ENCODE measurements around the gene RNF212B.

The RNF212B gene

DNA sequence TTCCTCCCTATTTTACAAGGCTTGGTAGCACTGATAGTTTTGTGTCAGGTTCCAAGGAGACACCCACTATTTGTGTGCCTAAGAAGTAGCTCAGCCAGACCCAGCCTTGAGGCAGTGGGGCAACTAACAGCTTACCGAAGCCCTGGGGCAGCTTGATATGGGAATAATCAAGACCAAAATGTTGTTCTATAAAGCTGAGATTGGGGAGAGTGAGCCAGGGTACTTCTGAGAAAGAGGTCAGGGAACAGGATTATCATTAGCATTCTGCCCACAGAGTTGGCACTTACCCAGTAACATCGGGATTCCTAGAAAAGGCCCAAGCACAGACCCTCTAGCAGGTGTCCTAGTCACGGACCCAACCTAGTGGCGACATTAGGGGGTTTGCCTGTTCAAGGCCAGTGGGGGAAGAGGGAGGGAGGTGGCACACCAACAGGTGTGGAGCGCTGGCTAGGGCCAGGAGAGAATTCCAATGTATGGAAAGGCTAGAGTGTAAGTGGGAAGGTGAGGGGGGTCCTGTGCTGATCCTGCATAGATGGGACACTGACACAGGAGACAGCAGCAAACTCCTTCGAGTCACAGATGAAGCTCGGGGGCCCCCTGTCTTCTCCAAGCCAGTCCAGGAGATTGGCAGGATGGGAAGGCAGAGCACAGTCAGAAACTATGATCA lies 60.0 kb downstream of the RNF212B start:
- DNase-seq = no peak

GRCh38 chr14:23299211-23299957 lies 61.6 kb downstream of the RNF212B start:
- DNase-seq = peak; percentile 30

DNA sequence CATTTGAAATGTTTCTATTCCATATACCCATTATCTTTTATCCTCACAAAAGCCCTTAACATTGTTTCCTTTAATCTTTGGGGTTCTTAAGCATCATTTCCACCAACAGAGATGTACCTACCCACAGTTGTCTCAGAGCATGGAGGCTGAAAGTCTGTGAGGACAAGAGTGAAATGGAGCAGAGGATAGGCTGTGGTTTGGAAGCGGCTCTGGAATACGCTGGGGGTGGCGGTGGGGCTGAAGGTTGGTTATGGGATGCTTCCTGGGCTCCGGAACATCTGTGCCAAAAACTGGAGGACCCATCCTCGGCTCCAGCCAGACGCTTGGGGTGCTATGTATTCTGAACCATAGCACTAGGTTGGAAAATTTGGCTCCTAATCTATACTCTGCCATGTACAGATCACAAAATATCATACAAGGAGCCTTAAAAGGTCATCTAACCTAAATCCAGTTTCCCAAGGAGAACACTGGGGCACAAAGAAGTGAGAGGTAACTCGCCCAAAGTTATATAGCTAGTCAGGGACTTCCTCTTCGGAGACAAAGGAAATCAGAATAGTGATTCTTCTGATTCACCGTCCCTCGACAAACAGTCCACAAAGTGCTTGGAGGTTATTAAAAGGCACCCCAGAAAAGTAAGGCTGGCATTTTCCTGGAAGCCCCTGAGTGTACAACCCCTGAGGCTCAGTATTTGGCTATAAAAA lies 62.4 kb downstream of the RNF212B start:
- no peak for DNase-seq

- DNase-seq = no peak
These were observed 63.0 kb downstream of the RNF212B start for GRCh38 chr14:23300687-23301223.

- peak; percentile 99 for DNase-seq
These were observed 63.7 kb downstream of the RNF212B start for GRCh38 chr14:23301288-23301968.

- no peak for DNase-seq
These were observed 64.2 kb downstream of the RNF212B start for GRCh38 chr14:23301969-23302289.

GRCh38 chr14:23302290-23303225 lies 64.8 kb downstream of the RNF212B start, which contains the start of gene PPP1R3E:
TSS of gene PPP1R3E (minus strand) at chr14:23302859. CDS start at chr14:23302576, 283 bp downstream.
- peak; percentile 50 for DNase-seq

DNA sequence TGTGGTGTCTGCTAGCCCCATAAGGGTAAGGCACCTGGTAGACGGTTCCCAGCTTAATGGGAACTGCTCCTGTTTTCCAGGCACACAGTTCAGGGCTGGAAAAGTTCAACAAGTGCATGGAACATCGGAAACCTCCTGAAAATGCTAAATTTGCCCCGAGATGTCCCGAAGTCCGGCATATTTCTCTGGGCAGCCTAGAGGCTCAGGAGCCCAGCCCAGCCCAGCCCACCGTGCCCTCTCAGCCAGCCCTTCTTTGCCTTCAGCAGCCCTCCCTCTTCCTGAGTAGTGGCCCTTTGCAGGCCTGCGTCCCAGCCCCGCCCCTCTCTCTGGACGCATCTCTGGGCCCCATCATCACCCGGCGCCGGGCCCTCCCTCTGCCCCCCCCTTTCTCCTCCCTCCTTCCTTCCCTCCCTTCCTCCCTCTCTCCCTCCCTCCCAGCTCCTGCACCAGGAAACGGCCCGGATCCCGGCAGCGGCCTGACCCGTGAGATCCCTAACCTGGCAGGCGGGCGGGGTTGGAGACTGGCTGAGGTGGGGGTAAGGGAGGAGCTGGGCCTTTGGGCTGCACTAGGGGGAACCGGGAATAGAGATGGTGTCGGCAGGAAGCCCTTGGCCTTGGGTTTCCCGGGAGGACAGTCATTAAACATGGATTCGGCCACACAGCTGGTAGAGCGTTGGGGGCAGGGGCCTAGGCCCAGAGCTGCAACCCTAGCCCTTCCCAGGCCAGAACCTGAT lies 68.8 kb downstream of the RNF212B start, which contains the start of gene BCL2L2:
Gene BCL2L2 (plus strand): TSS at position 422 of the 734 bp plus-strand sequence. CDS start 935 bp downstream, outside the sequence.
- DNase-seq = peak; percentile 85

DNA sequence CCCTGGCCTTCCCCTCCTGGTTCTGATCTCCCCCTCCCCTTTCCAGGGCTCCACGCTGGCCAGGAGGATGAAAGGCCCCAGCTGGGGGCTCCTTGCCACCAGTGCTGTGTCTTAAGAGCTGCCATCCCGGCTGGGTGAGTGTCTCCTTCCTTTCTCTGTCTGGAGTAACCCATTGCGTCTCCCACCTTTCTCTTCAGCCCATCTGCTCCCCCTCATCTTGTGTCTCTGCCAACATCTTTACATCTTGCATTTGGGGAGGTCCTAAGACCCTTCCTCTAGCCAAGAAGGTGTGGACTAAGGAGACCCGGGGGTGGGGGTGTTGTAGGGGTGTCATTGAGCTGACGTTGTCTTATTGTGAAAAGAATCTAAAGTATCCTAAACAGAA lies 69.4 kb downstream of the RNF212B start:
- DNase-seq = no peak

DNA sequence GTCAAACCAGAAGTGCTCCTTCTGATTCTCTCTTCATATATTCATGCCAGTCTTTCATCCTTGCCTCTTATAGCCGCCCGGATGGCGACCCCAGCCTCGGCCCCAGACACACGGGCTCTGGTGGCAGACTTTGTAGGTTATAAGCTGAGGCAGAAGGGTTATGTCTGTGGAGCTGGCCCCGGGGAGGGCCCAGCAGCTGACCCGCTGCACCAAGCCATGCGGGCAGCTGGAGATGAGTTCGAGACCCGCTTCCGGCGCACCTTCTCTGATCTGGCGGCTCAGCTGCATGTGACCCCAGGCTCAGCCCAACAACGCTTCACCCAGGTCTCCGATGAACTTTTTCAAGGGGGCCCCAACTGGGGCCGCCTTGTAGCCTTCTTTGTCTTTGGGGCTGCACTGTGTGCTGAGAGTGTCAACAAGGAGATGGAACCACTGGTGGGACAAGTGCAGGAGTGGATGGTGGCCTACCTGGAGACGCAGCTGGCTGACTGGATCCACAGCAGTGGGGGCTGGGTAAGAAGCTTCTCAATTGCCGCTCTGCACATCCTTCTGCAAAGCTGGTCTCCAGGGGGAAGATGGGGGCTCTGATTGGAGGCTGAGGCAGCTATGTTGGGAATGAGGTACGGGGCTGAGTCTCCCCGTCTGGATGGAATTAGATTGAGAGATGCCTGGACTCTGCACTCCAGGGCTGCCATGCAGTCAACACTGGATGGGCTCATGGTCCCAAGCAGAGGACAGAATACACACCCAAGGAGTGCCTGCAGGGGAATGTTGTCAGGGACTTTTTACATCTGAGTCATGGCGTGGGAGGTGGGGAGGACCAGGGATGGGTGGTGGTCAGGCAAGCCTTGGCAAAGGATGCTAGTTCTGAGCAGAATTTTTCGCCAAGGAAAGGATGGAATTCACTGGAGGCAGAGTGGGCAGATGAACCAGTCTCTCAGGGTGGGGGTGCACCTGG lies 70.2 kb downstream of the RNF212B start:
- DNase-seq = no peak

GRCh38 chr14:23308721-23309445 lies 71.1 kb downstream of the RNF212B start:
- no peak for DNase-seq

DNA sequence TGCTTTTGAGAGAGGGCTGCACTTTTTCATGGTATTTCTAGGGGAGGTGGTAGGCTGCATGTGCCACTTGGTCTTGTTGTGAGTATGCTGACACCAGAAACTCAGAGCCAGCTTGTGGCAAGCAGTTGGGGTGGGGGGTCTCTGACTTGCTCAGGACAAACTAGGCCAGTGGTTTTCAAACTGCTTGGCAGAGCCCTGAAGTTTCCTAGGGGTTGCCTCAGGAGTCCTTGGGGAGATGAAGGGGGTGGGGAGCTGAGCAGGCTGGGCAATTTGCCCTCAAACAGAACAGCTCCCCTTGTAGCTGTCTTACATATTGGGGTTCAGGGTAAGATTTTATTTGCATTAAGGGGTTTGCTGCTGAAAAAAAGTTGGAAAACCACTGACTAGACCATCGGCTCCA lies 72.8 kb downstream of the RNF212B start:
- no peak for DNase-seq

DNA sequence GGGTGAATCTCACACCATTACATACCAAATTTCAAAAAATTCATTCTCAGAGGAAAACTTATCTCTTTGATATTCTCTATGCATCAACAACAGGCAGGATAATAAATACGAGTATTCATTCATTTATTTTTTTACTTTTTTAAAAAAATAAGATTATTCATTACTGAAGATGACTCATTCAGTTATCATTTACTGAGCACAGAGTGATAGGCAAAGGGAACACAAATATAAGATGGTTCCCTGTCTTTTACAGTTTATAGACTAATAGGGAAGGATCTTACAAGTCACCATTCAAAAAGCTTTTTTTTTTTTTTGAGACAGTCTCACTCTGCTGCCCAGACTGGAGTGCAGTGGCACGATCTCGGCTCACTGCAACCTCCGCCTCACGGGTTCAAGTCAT lies 78.6 kb downstream of the RNF212B start:
- DNase-seq = no peak

DNA sequence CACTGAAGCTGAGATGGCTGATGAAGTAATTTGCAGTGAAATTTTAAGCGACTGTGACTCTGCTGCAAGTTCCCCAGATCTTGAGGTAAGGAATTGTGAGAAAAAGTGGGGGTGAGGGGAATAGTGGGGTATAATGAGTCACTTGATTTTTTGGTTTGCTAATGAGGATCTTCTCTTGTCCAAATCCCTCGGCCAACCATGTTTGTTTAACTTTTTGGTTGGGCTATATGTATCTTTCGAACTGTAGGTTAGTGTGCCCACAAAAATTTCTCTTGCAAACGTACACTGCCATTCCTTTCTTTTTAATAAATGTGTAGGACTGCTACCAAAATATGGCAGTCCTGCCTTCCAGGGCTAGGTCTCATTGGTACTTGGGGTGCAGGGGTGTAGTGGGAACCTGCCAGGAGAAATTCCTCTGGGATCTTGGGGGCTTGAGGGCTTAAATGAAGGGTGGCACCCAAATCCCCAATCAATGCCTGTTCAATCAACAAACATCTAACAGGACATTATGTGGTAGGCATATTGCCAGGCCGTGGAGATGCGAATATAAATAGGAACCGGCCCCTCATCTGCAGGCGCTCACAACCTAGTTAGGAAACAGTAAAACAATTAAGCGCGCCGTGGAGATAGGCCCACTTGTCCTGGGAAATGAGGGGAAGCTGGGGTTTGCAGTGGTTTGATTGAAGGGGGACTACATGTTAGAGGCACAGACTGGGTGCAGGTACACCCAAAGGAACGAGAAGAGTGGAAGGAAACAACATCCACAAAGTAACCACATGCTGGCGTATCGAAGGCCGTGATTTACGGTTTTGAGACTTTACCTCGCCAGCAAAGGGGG lies 82.2 kb downstream of the RNF212B start:
- no peak for DNase-seq

DNA sequence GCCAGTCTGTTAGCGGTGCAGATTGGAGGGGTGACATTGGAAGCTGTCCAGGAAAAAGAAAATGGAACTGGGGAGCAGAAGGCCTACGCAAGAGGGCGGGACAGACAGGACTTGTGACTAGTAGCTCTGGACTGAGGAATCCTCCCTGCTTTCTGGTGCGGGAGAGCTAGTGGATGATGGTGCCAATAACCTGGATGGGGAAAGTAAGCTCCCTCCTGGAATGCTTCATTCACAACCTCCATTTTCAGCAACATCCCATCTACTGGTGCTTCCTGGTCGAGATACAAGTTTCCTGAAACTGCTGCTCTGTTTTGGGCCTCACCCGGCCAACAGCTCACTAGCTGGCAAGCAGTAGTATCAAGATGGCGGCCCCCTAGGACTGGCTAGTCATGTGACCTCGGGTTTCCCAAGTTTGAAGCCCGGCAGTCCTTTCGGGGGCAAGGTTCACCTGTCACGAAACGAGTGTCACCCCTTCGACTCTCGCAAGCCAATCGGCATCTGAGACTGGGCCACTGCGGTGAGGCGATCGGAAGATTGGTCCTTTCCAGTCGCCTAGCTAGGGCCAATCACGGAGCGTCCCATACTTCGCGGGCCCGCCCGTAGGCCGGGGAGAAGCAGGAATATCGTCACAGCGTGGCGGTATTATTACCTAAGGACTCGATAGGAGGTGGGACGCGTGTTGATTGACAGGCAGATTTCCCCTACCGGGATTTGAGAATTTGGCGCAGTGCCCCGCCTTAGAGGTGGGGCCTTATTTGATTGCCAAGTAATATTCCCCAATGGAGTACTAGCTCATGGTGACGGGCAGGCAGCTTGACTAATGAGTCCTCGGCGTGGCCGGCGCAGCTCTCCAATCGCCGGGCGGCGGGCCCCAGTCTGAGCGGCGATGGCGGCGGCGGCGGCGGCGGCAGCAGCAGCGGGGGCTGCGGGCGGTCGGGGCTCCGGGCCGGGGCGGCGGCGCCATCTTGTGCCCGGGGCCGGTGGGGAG lies 83.1 kb downstream of the RNF212B start, which contains the start of gene PABPN1:
Gene PABPN1 (plus strand): TSS at position 874 of the 988 bp plus-strand sequence. CDS start 13 bp downstream, at position 887.
- DNase-seq = peak; percentile 100
